ENCODE results near the gene TBC1D4. TPM values are rescaled to one million over a fixed set of nuclear protein-coding genes. Genes with fewer than 3 reads are reported as not detected.
"Not testable (repeated sequence)": the region's sequence is repeated elsewhere in the genome, so short reads cannot be mapped to it uniquely, and the experiment has no call there.

The TBC1D4 gene
- total RNA-seq, 2 donors from 2014 or later = 64.9 to 67.1 TPM

DNA sequence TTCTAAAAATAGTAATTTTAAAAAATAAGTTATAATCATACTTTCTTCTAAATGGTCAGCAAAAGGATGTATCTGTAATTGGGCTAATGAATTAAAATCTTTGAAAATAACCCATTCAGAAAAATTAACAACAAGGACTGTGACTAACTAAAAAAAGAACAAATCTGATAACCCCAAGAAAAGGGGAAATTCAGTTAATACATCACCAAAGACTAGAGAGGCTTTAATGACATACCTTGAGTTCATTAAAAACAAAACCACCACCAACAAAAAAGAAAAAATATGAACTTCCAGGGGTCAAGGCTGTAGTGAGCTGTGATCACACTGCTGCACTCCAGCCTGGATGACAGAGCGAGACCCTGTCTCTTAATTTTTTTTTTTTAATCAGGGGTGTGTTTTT, 121.8 kb downstream of the TBC1D4 start:
- Mint-ChIP-seq H3K4me3 (no peak overlapping the region), H3K36me3 (ENCODE audit: low read depth) (no peaks in the 10 kb centered on the region), H3K4me1 (no peaks in the 10 kb centered on the region), H3K27ac (no peak overlapping the region), H3K27me3 (peaks cover 2% of the 10 kb centered on the region)
- H3K9me3 ChIP-seq (ENCODE audit: control insufficient read depth, low read length, poor library complexity, severe bottlenecking) = no peaks in the 10 kb centered on the region
- DNase-seq (no peak), ATAC-seq (no peak)

DNA sequence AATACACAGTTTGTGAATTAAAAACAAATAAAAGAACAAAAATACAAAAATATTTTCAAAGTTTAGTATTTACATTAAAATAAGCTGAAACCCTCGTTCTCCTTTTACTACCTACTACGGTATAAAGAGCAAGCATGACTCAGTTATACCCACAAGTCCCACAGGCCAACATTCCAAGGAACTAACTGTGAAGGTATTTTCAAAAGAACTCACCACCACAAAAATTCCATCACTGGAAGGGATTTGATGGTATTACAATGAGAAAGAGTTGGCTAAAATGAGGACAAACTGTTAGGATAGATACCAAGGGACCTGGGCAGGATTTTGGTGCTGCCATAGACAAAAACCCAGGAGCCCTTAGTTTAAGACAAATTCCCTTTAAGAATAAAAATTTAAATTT, 122.7 kb downstream of the TBC1D4 start:
- Mint-ChIP-seq H3K27ac (no peak overlapping the region), H3K36me3 (ENCODE audit: low read depth) (no peaks in the 10 kb centered on the region), H3K27me3 (peaks cover 8% of the 10 kb centered on the region), H3K4me1 (peaks cover 1% of the 10 kb centered on the region), H3K4me3 (no peak overlapping the region)
- ATAC-seq = no peak
- DNase-seq = no peak
- no peaks in the 10 kb centered on the region for H3K9me3 ChIP-seq (ENCODE audit: control insufficient read depth, low read length, poor library complexity, severe bottlenecking)

DNA sequence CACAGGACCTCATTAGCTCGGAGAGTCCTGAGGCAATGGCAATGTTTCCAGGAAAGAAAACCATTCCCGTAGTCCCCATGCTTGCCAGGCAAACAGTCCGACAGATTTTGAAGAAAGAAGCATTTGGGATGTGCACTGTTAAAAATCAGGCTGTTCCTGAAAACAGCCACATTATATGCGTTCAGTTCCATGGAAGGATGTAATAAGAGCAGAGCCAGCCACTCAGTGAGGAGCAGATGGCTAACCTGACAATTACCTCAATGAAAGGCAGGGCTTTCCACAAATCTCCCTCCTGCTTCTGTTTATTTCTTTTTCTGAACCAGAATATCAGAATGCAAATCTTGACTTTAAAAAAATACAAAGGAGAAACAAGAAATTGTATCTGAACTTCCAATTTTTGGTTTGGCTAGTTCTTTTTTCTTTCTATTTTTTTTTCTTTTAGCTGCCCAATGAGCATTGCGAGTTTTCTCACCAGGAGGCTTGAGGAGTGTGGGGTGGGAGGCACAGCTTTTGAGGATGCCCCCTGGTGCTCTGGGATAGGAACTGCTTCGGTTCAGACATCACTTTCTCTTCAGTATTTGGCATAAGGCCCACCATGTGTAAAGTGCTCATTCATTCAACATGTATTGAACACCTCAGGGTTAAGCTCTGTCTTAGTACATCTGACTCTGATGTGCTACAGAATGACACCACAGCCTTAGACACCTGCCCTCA, 124.2 kb downstream of the TBC1D4 start:
- ATAC-seq = peak; percentile 98
- H3K4me1 Mint-ChIP-seq = peaks cover 6% of the 10 kb centered on the region
- no peak overlapping the region for H3K4me3 Mint-ChIP-seq
- H3K9me3 ChIP-seq (ENCODE audit: control insufficient read depth, low read length, poor library complexity, severe bottlenecking) = no peaks in the 10 kb centered on the region
- no peak overlapping the region for H3K27ac Mint-ChIP-seq
- peaks cover 21% of the 10 kb centered on the region for H3K27me3 Mint-ChIP-seq
- no peaks in the 10 kb centered on the region for H3K36me3 Mint-ChIP-seq (ENCODE audit: low read depth)
- peak in 2 of 3 donors; percentile 18 to 30 for DNase-seq

DNA sequence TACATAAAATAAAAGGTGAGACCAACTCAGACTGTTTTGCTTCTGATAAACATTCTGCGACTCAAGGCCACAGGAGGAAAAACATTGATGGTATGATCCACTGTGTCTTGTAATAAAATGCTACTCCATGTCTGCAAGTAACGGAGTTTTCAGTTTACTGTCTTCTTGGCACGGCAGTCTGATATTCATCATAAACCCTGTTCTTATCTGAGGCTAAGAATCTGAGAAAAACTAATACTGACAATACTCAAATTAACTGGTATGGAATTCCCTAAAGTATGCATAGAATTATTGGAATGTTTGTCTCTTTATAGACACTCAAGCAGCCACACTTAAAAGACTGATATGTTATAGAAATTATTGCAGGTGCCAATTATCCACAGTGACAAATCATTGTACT, 125.5 kb downstream of the TBC1D4 start:
- Mint-ChIP-seq H3K27me3 (peaks cover 27% of the 10 kb centered on the region), H3K4me3 (no peak overlapping the region), H3K36me3 (ENCODE audit: low read depth) (no peaks in the 10 kb centered on the region), H3K27ac (no peak overlapping the region), H3K4me1 (peaks cover 6% of the 10 kb centered on the region)
- no peak for ATAC-seq
- no peak for DNase-seq
- H3K9me3 ChIP-seq (ENCODE audit: control insufficient read depth, low read length, poor library complexity, severe bottlenecking) = no peaks in the 10 kb centered on the region

DNA sequence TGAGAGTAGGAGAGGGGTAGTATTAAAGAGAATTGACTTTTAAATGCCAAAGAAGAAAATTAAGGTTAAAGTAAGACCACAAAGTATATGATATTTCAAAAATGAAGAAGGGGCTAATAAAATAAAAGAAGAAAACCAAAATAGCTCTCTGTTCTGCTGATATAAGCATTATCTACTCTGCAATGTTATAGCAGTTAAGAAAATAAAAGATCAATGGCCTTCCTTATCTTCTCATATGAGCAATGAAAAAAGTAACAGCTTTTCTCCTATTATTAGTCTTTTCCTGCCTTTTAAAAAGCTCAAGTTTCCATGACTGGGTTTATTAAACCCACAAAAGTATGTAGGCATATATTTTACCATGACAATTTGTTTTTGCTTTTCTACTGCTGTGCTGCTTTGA, 126.4 kb downstream of the TBC1D4 start:
- Mint-ChIP-seq H3K36me3 (ENCODE audit: low read depth) (no peaks in the 10 kb centered on the region), H3K27me3 (peaks cover 27% of the 10 kb centered on the region), H3K4me1 (peaks cover 6% of the 10 kb centered on the region), H3K27ac (no peak overlapping the region), H3K4me3 (no peak overlapping the region)
- no peaks in the 10 kb centered on the region for H3K9me3 ChIP-seq (ENCODE audit: control insufficient read depth, low read length, poor library complexity, severe bottlenecking)
- no peak for DNase-seq
- no peak for ATAC-seq

DNA sequence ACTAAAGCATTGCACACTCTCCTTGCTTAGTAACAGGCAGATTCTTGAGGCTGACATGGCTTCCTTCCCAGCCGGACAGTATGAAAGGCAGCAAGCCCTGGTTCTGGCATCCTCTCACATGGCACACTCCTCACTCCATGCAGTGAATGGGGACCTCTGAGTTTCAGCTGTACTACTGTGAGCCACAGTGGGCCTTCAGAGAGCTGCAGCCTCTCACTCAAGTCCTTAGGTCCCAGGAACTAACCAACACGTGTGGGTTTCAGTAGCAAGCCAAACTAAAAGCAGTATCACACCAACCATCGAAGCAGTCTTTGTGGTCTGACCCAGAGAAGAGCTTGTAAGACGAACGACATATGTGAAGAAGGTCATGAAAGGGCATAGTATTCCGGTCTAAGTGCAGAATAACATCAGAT, 128.2 kb downstream of the TBC1D4 start:
- Mint-ChIP-seq H3K36me3 (ENCODE audit: low read depth) (no peaks in the 10 kb centered on the region), H3K27ac (no peak overlapping the region), H3K27me3 (peaks cover 27% of the 10 kb centered on the region), H3K4me3 (no peak overlapping the region), H3K4me1 (peaks cover 6% of the 10 kb centered on the region)
- no peak for DNase-seq
- H3K9me3 ChIP-seq (ENCODE audit: control insufficient read depth, low read length, poor library complexity, severe bottlenecking) = no peaks in the 10 kb centered on the region
- no peak for ATAC-seq

DNA sequence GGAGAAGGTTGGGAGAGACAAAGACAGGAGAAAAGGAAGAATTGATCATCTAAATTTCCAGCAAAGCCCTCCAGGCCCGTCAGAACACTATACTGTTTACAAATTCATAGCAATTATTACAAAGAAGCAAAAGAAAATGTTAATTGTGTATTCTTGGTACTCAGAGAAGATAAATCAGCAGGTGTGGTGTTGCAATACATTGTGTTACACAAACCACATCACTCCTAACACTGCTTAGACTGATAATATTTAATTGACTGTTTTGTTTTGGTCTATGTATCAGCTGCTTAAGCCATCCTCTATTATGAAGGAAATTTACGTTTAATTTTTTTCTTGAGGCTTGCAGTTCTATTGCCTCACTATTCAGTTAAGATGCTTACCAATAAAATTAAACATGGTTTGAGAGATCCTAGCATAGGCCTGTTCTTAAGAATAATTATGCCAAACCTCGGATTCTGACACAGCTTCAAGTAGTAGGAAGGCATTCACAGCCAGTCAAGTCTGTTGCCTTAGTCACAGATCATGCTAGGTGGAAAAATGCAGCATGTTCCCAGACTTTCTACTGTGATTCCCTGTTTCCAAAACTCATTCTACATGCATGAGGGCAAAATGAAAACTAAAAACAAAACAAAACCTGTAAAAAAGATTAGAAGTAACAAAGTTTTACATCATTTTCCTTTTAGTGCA, 129.2 kb downstream of the TBC1D4 start:
- H3K9me3 ChIP-seq (ENCODE audit: control insufficient read depth, low read length, poor library complexity, severe bottlenecking) = no peaks in the 10 kb centered on the region
- Mint-ChIP-seq H3K4me3 (no peak overlapping the region), H3K4me1 (peaks cover 6% of the 10 kb centered on the region), H3K27me3 (peaks cover 27% of the 10 kb centered on the region), H3K36me3 (ENCODE audit: low read depth) (no peaks in the 10 kb centered on the region), H3K27ac (no peak overlapping the region)
- ATAC-seq (no peak), DNase-seq (no peak)

DNA sequence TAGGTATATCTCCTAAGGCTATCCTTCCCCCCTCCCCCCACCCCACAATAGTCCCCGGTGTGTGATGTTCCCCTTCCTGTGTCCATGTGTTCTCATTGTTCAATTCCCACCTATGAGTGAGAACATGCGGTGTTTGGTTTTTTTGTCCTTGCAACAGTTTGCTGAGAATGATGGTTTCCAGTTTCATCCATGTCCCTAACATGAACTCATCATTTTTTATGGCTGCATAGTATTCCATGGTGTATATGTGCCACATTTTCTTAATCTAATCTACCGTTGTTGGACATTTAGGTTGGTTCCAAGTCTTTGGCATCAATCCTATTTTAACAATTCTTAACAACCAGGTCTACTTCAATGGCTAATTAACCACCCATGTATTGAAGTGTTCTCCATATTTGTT, 130.4 kb downstream of the TBC1D4 start:
- not testable (repeated sequence) for H3K4me1 Mint-ChIP-seq; H3K36me3 Mint-ChIP-seq (ENCODE audit: low read depth); DNase-seq; H3K4me3 Mint-ChIP-seq; H3K27ac Mint-ChIP-seq; H3K9me3 ChIP-seq (ENCODE audit: control insufficient read depth, low read length, poor library complexity, severe bottlenecking); ATAC-seq
- peaks cover 27% of the 10 kb centered on the region for H3K27me3 Mint-ChIP-seq

DNA sequence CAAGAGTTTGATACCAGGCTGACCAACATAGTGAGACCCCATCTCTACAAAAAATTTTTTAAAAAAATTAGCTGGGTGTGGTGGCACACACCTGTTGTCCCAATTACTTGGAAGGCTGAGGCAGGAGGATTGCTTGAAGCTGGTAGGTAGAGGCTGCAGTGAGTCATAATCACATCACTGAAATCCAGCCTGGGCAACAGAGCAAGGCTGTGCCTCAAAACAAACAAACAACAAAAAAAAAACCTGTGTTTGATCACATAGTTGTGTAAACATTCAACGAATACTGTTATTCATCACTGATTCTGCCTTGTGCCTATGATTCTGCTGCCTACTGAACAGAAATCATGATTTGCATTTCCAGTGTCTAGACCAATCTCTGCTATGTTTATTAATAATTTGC, 134.0 kb downstream of the TBC1D4 start:
- Mint-ChIP-seq H3K27me3 (peaks cover 9% of the 10 kb centered on the region), H3K27ac (no peak overlapping the region), H3K4me3 (no peak overlapping the region), H3K36me3 (ENCODE audit: low read depth) (no peaks in the 10 kb centered on the region), H3K4me1 (peaks cover under 1% of the 10 kb centered on the region)
- ATAC-seq (no peak), DNase-seq (no peak)
- no peaks in the 10 kb centered on the region for H3K9me3 ChIP-seq (ENCODE audit: control insufficient read depth, low read length, poor library complexity, severe bottlenecking)

DNA sequence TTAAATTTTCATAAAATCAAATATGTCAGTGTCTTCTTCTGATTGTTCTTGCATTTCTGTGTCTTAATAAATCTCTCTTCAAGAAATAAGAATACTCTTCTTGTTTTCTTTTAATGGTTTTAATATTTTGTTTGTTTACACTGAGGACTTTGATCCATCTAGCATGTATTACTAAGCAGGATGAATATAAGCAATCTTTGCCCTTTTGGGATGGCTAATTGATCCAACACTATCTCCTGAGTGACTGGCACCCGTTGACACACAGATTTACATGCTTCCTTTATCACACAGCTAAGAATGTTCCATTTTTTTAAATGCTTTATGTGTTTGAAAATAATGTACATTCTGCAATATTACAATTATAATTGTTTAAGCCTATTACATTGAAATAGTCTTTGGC, 134.5 kb downstream of the TBC1D4 start:
- Mint-ChIP-seq H3K4me3 (no peak overlapping the region), H3K27me3 (peaks cover 4% of the 10 kb centered on the region), H3K27ac (no peak overlapping the region), H3K36me3 (ENCODE audit: low read depth) (no peaks in the 10 kb centered on the region), H3K4me1 (no peaks in the 10 kb centered on the region)
- no peak for DNase-seq
- no peak for ATAC-seq
- no peaks in the 10 kb centered on the region for H3K9me3 ChIP-seq (ENCODE audit: control insufficient read depth, low read length, poor library complexity, severe bottlenecking)

DNA sequence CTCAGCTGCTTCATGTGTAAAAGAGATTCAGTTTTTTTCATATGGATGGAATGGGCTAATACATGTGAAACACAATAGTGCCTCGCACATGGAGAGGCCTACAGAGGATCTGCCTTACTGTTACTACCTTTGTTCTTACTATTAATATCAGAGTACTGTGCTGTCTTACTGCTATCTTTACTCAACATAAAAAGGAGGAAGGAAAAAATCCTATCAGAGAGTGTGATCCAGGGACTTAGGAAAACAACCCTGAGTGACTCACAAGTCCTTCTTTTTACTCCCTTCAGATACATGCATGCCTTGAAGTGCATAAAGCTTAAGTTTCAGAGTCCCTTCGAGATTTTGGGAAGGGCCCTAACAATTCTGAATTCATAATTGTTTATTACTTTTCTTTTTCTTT, 136.8 kb downstream of the TBC1D4 start:
- ATAC-seq (no peak), DNase-seq (no peak)
- Mint-ChIP-seq H3K4me3 (no peak overlapping the region), H3K36me3 (ENCODE audit: low read depth) (no peaks in the 10 kb centered on the region), H3K4me1 (no peaks in the 10 kb centered on the region), H3K27me3 (no peaks in the 10 kb centered on the region), H3K27ac (no peak overlapping the region)
- no peaks in the 10 kb centered on the region for H3K9me3 ChIP-seq (ENCODE audit: control insufficient read depth, low read length, poor library complexity, severe bottlenecking)

DNA sequence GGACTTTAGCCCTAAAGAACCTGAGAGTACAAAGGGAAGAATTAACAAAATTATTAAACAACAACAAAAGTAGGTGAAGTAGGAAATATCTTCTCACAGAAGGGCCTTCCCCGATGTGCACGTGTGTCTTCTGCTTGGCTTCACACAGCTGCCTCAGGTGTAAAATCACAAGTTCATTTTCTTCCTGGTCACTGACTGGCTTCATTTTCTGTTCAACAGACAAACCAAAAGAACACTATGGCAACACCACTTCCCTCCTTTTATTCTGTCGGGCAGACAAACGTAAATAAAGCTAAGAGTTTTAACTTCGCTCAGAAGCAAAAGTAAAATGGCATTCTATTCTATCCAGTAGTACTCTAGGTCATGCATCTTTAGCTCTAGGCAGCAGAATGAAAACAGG, 140.9 kb downstream of the TBC1D4 start:
- Mint-ChIP-seq H3K4me3 (no peak overlapping the region), H3K4me1 (no peaks in the 10 kb centered on the region), H3K27me3 (peaks cover 4% of the 10 kb centered on the region), H3K36me3 (ENCODE audit: low read depth) (peaks cover 9% of the 10 kb centered on the region), H3K27ac (no peak overlapping the region)
- ATAC-seq (no peak), DNase-seq (no peak)
- H3K9me3 ChIP-seq (ENCODE audit: control insufficient read depth, low read length, poor library complexity, severe bottlenecking) = no peaks in the 10 kb centered on the region

DNA sequence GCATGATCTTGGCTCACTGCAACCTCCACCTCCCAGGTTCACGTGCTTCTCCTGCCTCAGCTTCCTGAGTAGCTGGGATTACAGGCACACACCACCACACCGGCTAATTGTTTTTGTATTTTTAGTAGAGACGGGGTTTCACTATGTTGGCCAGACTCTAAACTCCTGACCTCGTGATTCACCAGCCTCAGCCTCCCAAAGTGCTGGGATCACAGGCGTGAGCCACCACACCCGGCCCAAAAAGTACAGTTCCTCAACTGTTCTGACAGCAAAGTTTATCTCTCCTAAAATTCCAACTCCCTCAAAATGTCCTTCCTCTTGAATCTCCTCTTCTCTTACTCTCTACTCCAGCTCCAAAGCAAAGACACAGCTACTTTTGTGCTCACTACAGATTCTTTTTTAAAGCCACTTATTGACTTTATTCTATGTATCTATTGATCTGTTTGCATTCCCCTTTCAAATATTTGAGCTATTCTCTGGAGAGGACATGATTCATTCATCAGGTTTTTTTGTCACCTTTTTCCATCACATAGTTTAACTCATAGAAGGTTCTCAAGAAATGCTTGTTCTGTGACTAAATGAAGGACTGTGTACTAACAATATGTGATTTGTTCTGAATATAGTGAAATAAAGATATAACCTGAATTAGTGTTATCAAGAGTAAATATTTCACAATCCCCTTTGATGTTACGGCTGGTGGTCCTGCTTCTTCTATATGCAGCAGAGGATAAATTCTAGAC, 142.2 kb downstream of the TBC1D4 start:
- H3K4me3 Mint-ChIP-seq = no peak overlapping the region
- H3K27ac Mint-ChIP-seq = no peak overlapping the region
- ATAC-seq = no peak
- H3K4me1 Mint-ChIP-seq = no peaks in the 10 kb centered on the region
- H3K9me3 ChIP-seq (ENCODE audit: control insufficient read depth, low read length, poor library complexity, severe bottlenecking) = no peaks in the 10 kb centered on the region
- H3K36me3 Mint-ChIP-seq (ENCODE audit: low read depth) = peaks cover 9% of the 10 kb centered on the region
- DNase-seq = no peak
- peaks cover 4% of the 10 kb centered on the region for H3K27me3 Mint-ChIP-seq
